HEK293 (cell line): ENCODE results near the gene UROD.
"Not testable (repeated sequence)": the region's sequence is repeated elsewhere in the genome, so short reads cannot be mapped to it uniquely, and the experiment has no call there.

Source experiments
- CTCF ChIA-PET: fragments of 350-600 bp; formaldehyde crosslinking; extraction: SDS; loops from one replicate; lab custom pipeline; 2021; ENCODE audit warnings: antibody characterized with exemption; lab: Yijun Ruan, JAX
- POLR2A ChIA-PET: fragments of 300-600 bp; formaldehyde crosslinking; extraction: SDS; loops from one replicate; lab custom pipeline; 2020; ENCODE audit warnings: antibody characterized with exemption, inconsistent platforms; lab: Yijun Ruan, JAX
- H3K27ac ChIP-seq: fragments of 200-500 bp; sonication (Bioruptor generic); 2 replicates; pipeline ENCODE4 v1.5.1; 2014; ENCODE audit warnings: low read depth, low read length, control low read depth, inconsistent platforms; ENCODE audit errors: extremely low read depth
- H3K36me3 ChIP-seq, 2 experiments: fragments of 200-500 bp in 1 of 2; sonication (Bioruptor generic) in 1 of 2; 1 replicate in 1 of 2; 2 replicates in 1 of 2; pipeline ENCODE4 v1.5.1; 2014 to 2017; ENCODE audit warnings: inconsistent platforms in 2 of 2, low read length in 2 of 2; ENCODE audit not compliant: control insufficient read depth in 2 of 2, insufficient read depth in 1 of 2
- H3K4me1 ChIP-seq: fragments of 200-500 bp; sonication (Bioruptor generic); 2 replicates; pipeline ENCODE4 v1.5.1; 2014; ENCODE audit warnings: mild to moderate bottlenecking, low read length, inconsistent platforms; ENCODE audit not compliant: control insufficient read depth, insufficient read depth
- H3K4me3 ChIP-seq: 2 replicates; pipeline ENCODE4 v1.5.1; 2011; ENCODE audit warnings: low read depth, mild to moderate bottlenecking, control low read depth, low read length, moderate library complexity
- H3K9me3 ChIP-seq: fragments of 200-500 bp; sonication (Bioruptor generic); 2 replicates; pipeline ENCODE4 v1.5.1; 2014; ENCODE audit warnings: low read depth, low read length, inconsistent platforms; ENCODE audit not compliant: control insufficient read depth, insufficient read depth
- PRDM4 ChIP-seq: fragments of 450-650 bp; formaldehyde crosslinking; IDR thresholded peaks from 2 replicates; pipeline ENCODE4 v1.5.1; 2017; ENCODE audit warnings: missing biosample characterization, missing genetic modification characterization
- SCRT1 ChIP-seq: fragments of 450-650 bp; formaldehyde crosslinking; IDR thresholded peaks from 2 replicates; pipeline ENCODE4 v1.5.1; 2016; ENCODE audit warnings: missing biosample characterization, missing genetic modification characterization, borderline replicate concordance
- ZNF121 ChIP-seq: fragments of 450-650 bp; formaldehyde crosslinking; IDR thresholded peaks from 2 replicates; pipeline ENCODE4 v1.5.1; 2016; ENCODE audit warnings: missing biosample characterization, missing genetic modification characterization
- ZNF157 ChIP-seq: fragments of 450-650 bp; formaldehyde crosslinking; IDR thresholded peaks from 2 replicates; pipeline ENCODE4 v1.5.1; 2016; ENCODE audit warnings: missing biosample characterization, missing genetic modification characterization
- ZNF184 ChIP-seq: fragments of 450-650 bp; IDR thresholded peaks from 2 replicates; pipeline ENCODE4 v1.5.1; 2018; ENCODE audit warnings: missing biosample characterization, mild to moderate bottlenecking, missing genetic modification characterization
- ZNF26 ChIP-seq: fragments of 450-650 bp; formaldehyde crosslinking; IDR thresholded peaks from 2 replicates; pipeline ENCODE4 v1.5.1; 2016; ENCODE audit warnings: missing biosample characterization, missing genetic modification characterization
- ZNF324 ChIP-seq: fragments of 450-650 bp; formaldehyde crosslinking; IDR thresholded peaks from 2 replicates; pipeline ENCODE4 v1.5.1; 2016; ENCODE audit warnings: missing biosample characterization, missing genetic modification characterization
- ZNF354C ChIP-seq: fragments of 450-650 bp; formaldehyde crosslinking; IDR thresholded peaks from 2 replicates; pipeline ENCODE4 v1.5.1; 2016; ENCODE audit warnings: missing biosample characterization, missing genetic modification characterization, low read depth, borderline replicate concordance
- ZNF510 ChIP-seq: fragments of 450-650 bp; formaldehyde crosslinking; IDR thresholded peaks from 2 replicates; pipeline ENCODE4 v1.5.1; 2018; ENCODE audit warnings: mild to moderate bottlenecking, missing genetic modification characterization, missing biosample characterization; ENCODE audit not compliant: insufficient replicate concordance
- ZNF610 ChIP-seq: fragments of 450-650 bp; formaldehyde crosslinking; IDR thresholded peaks from 2 replicates; pipeline ENCODE4 v1.5.1; 2016; ENCODE audit warnings: missing biosample characterization, missing genetic modification characterization, borderline replicate concordance
- ZNF623 ChIP-seq: fragments of 450-650 bp; formaldehyde crosslinking; IDR thresholded peaks from 2 replicates; pipeline ENCODE4 v1.5.1; 2016; ENCODE audit warnings: missing biosample characterization, missing genetic modification characterization
- TF ChIP-seq, protein P1 (sequence below): fragments of 450-650 bp; formaldehyde crosslinking; IDR thresholded peaks from 2 replicates; pipeline ENCODE4 v1.5.1; 2016; ENCODE audit warnings: missing biosample characterization, missing genetic modification characterization

UROD gene

DNA sequence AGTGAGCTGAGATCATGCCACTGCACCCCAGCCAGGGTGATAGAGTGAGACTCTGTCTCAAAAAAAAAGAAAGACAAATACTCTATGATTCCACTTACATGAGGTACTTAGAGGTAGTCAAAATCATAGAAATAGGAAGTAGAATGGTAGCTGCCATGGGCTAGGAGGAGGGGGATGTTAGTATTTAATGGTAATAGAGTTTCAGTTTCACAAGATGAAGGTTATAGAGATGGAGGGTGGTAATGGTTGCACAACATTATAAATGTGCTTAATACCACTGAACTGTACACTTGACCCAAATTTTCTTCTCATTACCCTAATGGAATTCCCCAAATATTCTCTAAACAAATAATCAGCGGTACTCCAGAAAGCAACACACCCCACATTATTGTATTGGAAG, 38.4 kb upstream of the UROD start:
- peaks cover 13% of the 10 kb centered on the region for H3K4me1 ChIP-seq
- H3K9me3 ChIP-seq = no peaks in the 10 kb centered on the region
- ChIA-PET POLR2A (interaction anchor here (1.4 kb wide), 1 partner anchor 13 kb away, joined by 6 read pairs; the partner anchor contains the start of gene EIF2B3), CTCF (no interaction called here)
- H3K36me3 ChIP-seq = peaks cover 37 to 56% of the 10 kb centered on the region in 2 experiments
- no peak overlapping the region for H3K4me3 ChIP-seq
- no peak for TF ChIP-seq ZNF324 (tag by site-specific recombination)
- TF ChIP-seq, protein P1, sequence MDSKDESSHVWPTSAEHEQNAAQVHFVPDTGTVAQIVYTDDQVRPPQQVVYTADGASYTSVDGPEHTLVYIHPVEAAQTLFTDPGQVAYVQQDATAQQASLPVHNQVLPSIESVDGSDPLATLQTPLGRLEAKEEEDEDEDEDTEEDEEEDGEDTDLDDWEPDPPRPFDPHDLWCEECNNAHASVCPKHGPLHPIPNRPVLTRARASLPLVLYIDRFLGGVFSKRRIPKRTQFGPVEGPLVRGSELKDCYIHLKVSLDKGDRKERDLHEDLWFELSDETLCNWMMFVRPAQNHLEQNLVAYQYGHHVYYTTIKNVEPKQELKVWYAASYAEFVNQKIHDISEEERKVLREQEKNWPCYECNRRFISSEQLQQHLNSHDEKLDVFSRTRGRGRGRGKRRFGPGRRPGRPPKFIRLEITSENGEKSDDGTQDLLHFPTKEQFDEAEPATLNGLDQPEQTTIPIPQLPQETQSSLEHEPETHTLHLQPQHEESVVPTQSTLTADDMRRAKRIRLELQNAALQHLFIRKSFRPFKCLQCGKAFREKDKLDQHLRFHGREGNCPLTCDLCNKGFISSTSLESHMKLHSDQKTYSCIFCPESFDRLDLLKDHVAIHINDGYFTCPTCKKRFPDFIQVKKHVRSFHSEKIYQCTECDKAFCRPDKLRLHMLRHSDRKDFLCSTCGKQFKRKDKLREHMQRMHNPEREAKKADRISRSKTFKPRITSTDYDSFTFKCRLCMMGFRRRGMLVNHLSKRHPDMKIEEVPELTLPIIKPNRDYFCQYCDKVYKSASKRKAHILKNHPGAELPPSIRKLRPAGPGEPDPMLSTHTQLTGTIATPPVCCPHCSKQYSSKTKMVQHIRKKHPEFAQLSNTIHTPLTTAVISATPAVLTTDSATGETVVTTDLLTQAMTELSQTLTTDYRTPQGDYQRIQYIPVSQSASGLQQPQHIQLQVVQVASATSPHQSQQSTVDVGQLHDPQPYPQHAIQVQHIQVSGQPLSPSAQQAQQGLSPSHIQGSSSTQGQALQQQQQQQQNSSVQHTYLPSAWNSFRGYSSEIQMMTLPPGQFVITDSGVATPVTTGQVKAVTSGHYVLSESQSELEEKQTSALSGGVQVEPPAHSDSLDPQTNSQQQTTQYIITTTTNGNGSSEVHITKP = 0 out of 2 replicates have a peak, but pooled peaks have one; percentile 20
- no peak overlapping the region for H3K27ac ChIP-seq

DNA sequence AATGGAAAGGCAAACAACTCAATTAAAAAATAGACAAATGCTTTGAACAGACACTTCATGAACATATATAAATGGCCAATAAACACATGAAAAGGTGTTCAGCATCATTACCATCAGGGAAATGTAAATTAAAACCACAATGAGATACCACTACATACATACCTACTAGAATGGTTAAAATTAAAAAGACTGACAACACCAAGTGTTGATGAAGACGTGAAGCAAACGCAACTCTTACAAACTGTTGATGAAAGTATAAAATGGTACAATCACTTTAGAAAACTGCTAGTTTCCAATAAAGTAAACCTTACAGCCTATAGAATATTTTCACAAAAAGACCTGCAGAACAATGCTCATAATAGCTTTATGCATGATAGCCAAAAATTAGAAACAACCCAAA, 35.8 kb upstream of the UROD start:
- Histone ChIP-seq H3K27ac (no peak overlapping the region), H3K9me3 (no peaks in the 10 kb centered on the region), H3K4me1 (no peaks in the 10 kb centered on the region), H3K4me3 (no peak overlapping the region), H3K36me3 (peaks cover 47 to 82% of the 10 kb centered on the region in 2 experiments)
- CTCF ChIA-PET = no interaction called here
- TF ChIP-seq ZNF510 (tag by site-specific recombination) = no peak
- TF ChIP-seq ZNF610 (tag by site-specific recombination) = no peak
- no peak for TF ChIP-seq PRDM4 (tag by site-specific recombination)
- TF ChIP-seq ZNF184 (tag by site-specific recombination) = peak; percentile 99
- TF ChIP-seq ZNF354C (tag by site-specific recombination) = no peak
- TF ChIP-seq ZNF623 (tag by site-specific recombination) = no peak
- no peak for TF ChIP-seq ZNF26
- TF ChIP-seq ZNF157 = no peak
- TF ChIP-seq SCRT1 (tag by site-specific recombination) = no peak
- POLR2A ChIA-PET = no interaction called here

DNA sequence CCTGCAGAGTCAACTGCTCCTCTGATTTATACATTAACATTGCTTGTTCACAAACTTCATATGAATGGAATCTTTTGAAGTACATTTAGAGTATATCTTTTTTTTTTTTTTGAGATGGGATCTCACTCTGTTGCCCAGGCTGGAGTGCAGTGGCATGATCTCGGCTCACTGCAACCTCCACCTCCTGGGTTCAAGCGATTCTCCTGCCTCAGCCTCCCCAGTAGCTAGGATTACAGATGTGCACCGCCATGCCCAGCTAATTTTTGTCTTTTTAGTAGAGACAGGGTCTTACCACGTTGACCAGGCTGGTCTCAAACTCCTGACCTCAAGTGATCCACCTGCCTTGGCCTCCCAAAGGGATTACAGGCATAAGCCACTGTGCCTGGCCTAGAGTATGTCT, 34.7 kb upstream of the UROD start:
- CTCF ChIA-PET, H3K4me1 ChIP-seq, H3K27ac ChIP-seq, H3K4me3 ChIP-seq, H3K9me3 ChIP-seq: not testable (repeated sequence)
- TF ChIP-seq ZNF121 (tag by site-specific recombination) = peak; percentile 75
- POLR2A ChIA-PET = interaction anchor here (1.2 kb wide), 1 partner anchor 14 kb away, joined by 5 read pairs; no protein-coding TSS in a partner anchor
- H3K36me3 ChIP-seq = peaks cover 47 to 83% of the 10 kb centered on the region in 2 experiments
